ENCODE measurements around the gene NR6A1. TPM values are rescaled to one million over a fixed set of nuclear protein-coding genes. Genes with fewer than 3 reads are reported as not detected.

The NR6A1 gene
- polyA plus RNA-seq, 1 donor from 2014 or later: 4.3 TPM

DNA sequence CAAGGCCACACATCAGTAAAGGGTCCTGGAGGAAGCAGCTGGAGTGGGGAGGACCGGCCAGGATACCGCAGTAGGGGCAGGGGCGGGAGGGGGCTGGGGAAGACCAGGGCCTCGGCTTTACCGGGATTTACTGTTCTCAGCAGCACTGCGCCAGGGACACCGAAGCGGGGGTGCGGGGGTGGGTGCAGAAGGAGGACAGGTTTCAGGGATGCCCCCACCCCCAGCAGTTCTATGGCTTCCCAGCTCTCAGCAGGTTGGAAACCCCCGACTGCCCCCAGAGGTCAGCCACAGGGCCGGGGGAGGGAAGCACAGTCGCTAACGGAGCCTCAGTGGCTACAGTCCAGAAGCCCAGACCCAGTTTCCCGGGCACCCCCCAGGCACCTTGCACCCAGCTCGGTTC lies 285.2 kb downstream of the NR6A1 start:
- Histone ChIP-seq H4K20me1 (ENCODE audit: insufficient read depth) (no peaks in the 10 kb centered on the region), H3K27ac (ENCODE audit: low read length) (no peak overlapping the region), H3K27me3 (ENCODE audit: insufficient read depth, low read depth, low read length) (peaks cover 9% of the 10 kb centered on the region), H3K4me3 (ENCODE audit: low read length) (no peak overlapping the region), H2AFZ (ENCODE audit: low read depth, low read length) (no peak overlapping the region), H3K9ac (ENCODE audit: low read length) (no peak overlapping the region), H3K79me2 (replicated peaks; ENCODE audit: insufficient read depth, low read length) (no peaks in the 10 kb centered on the region), H3K4me2 (ENCODE audit: low read length) (no peak overlapping the region), H3K9me3 (ENCODE audit: low read length) (no peaks in the 10 kb centered on the region), H3F3A (ENCODE audit: insufficient read depth, low read length, poor library complexity, severe bottlenecking) (no peaks in the 10 kb centered on the region), H3K36me3 (ENCODE audit: insufficient read depth, low read length) (no peaks in the 10 kb centered on the region), H3K9me2 (ENCODE audit: insufficient read depth, low read length) (no peaks in the 10 kb centered on the region)
- no peak for TF ChIP-seq MXI1 (conservative IDR thresholded peaks at IDR 0.05; ENCODE audit: poor library complexity, severe bottlenecking)
- no peak for TF ChIP-seq RAD21 (conservative IDR thresholded peaks at IDR 0.05)
- TF ChIP-seq SMC3 (conservative IDR thresholded peaks at IDR 0.05; ENCODE audit: poor library complexity): no peak
- TF ChIP-seq EZH2 (IDR thresholded peaks at IDR 0.05; ENCODE audit: borderline replicate concordance, insufficient read depth, low read length, poor library complexity, severe bottlenecking): no peak
- no peak for TF ChIP-seq TAF1 (IDR thresholded peaks at IDR 0.05; ENCODE audit: low read depth)
- TF ChIP-seq POLR2AphosphoS5 (IDR thresholded peaks at IDR 0.05): no peak
- no peak for TF ChIP-seq EP300 (conservative IDR thresholded peaks at IDR 0.05; ENCODE audit: poor library complexity, severe bottlenecking)
- TF ChIP-seq CTCF (IDR thresholded peaks at IDR 0.05; ENCODE audit: poor library complexity, severe bottlenecking): no peak
- TF ChIP-seq REST (IDR thresholded peaks at IDR 0.05; ENCODE audit: borderline replicate concordance): no peak

- no peaks in the 10 kb centered on the region for H3F3A ChIP-seq (ENCODE audit: insufficient read depth, low read length, poor library complexity, severe bottlenecking)
- H3K4me2 ChIP-seq (ENCODE audit: low read length): no peak overlapping the region
- H3K27me3 ChIP-seq (ENCODE audit: insufficient read depth, low read depth, low read length): peaks cover 9% of the 10 kb centered on the region
- H4K20me1 ChIP-seq (ENCODE audit: insufficient read depth): no peaks in the 10 kb centered on the region
- H3K9me2 ChIP-seq (ENCODE audit: insufficient read depth, low read length): no peaks in the 10 kb centered on the region
- TF ChIP-seq SMC3 (conservative IDR thresholded peaks at IDR 0.05; ENCODE audit: poor library complexity): no peak
- TF ChIP-seq MXI1 (conservative IDR thresholded peaks at IDR 0.05; ENCODE audit: poor library complexity, severe bottlenecking): no peak
- TF ChIP-seq CTCF (IDR thresholded peaks at IDR 0.05; ENCODE audit: poor library complexity, severe bottlenecking): no peak
- no peaks in the 10 kb centered on the region for H3K79me2 ChIP-seq (replicated peaks; ENCODE audit: insufficient read depth, low read length)
- no peaks in the 10 kb centered on the region for H3K9me3 ChIP-seq (ENCODE audit: low read length)
- H3K9ac ChIP-seq (ENCODE audit: low read length): no peak overlapping the region
- H2AFZ ChIP-seq (ENCODE audit: low read depth, low read length): no peak overlapping the region
- no peak overlapping the region for H3K27ac ChIP-seq (ENCODE audit: low read length)
- no peak overlapping the region for H3K4me3 ChIP-seq (ENCODE audit: low read length)
- H3K36me3 ChIP-seq (ENCODE audit: insufficient read depth, low read length): no peaks in the 10 kb centered on the region
Observed at GRCh38 chr9:124485201-124485600, 285.9 kb downstream of the NR6A1 start.
